ENCODE results near the gene NNT.

GRCh38 chr5:43613370-43613769 is 10.4 kb downstream of the NNT start:
- TF ChIP-seq, protein P1, sequence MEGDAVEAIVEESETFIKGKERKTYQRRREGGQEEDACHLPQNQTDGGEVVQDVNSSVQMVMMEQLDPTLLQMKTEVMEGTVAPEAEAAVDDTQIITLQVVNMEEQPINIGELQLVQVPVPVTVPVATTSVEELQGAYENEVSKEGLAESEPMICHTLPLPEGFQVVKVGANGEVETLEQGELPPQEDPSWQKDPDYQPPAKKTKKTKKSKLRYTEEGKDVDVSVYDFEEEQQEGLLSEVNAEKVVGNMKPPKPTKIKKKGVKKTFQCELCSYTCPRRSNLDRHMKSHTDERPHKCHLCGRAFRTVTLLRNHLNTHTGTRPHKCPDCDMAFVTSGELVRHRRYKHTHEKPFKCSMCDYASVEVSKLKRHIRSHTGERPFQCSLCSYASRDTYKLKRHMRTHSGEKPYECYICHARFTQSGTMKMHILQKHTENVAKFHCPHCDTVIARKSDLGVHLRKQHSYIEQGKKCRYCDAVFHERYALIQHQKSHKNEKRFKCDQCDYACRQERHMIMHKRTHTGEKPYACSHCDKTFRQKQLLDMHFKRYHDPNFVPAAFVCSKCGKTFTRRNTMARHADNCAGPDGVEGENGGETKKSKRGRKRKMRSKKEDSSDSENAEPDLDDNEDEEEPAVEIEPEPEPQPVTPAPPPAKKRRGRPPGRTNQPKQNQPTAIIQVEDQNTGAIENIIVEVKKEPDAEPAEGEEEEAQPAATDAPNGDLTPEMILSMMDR (conservative IDR thresholded peaks at IDR 0.05; ENCODE audit: low read depth, low read length) = no peak
- no peak for TF ChIP-seq EZH2 (IDR thresholded peaks at IDR 0.05; ENCODE audit: borderline replicate concordance, low read depth, low read length, poor library complexity, severe bottlenecking)

Data from A673 (cell line).